Thyroid gland (tissue), 4 donors: Measurements from ENCODE around the gene NOTCH3. TPM values are rescaled to one million over a fixed set of nuclear protein-coding genes. Genes with fewer than 3 reads are reported as not detected.

Experiments
- DNase-seq, 2 donors: peaks; one replicate each; pipeline ENCODE4 v3.0.0-alpha.2; 2019
- H3K27ac ChIP-seq, 3 donors: fragments of 200-600 bp; sonication (generic); 1 replicate in 2 of 3; 2 replicates in 1 of 3; pipeline ENCODE4 v1.5.1; 2016 to 2019; ENCODE audit warnings: mild to moderate bottlenecking in 1 of 3, moderate library complexity in 1 of 3
- H3K27me3 ChIP-seq: fragments of 200-600 bp; sonication (generic); one replicate; pipeline ENCODE4 v1.5.1; 2019
- H3K36me3 ChIP-seq, 2 donors: fragments of 200-600 bp; sonication (generic); one replicate each; pipeline ENCODE4 v1.5.1; 2016 to 2019
- H3K4me1 ChIP-seq, 2 donors: fragments of 200-600 bp; sonication (generic); one replicate each; pipeline ENCODE4 v1.5.1; 2017 to 2019
- H3K4me3 ChIP-seq, 3 donors: fragments of 200-600 bp; sonication (generic); replicated peaks in 1 of 3; 1 replicate in 2 of 3; 2 replicates in 1 of 3; pipeline ENCODE4 v1.5.1; 2016; ENCODE audit warnings: mild to moderate bottlenecking in 1 of 3
- H3K9me3 ChIP-seq: fragments of 200-600 bp; sonication (generic); one replicate; pipeline ENCODE4 v1.5.1; 2017
- CTCF ChIP-seq, 6 experiments: fragments of 200-600 bp in 3 of 6; fragments of 450-650 bp in 3 of 6; sonication (generic) in 3 of 6; IDR thresholded peaks; one replicate each; pipeline ENCODE4 v1.5.1; 2016 to 2019; ENCODE audit warnings: antibody characterized with exemption in 6 of 6, mild to moderate bottlenecking in 2 of 6, inconsistent platforms in 1 of 6, moderate library complexity in 1 of 6
- POLR2A ChIP-seq, 2 donors: fragments of 450-650 bp; IDR thresholded peaks; one replicate each; pipeline ENCODE4 v1.6.1; 2017; ENCODE audit warnings: antibody characterized with exemption in 2 of 2, mild to moderate bottlenecking in 2 of 2, moderate library complexity in 1 of 2
- WGBS, 2 donors: methylation state at CpG; one replicate each; pipeline ENCODE4 v1.1.5; 2017; 5-methylcytosine and 5-hydroxymethylcytosine counted together
- intact Hi-C: fragments of 100-400 bp; cut with DNase I; formaldehyde crosslinking; loops from one replicate; pipeline ENCODE4 v1.15.1; 2023
- total RNA-seq, 4 donors: library from RNA; depleted of rRNA; stranded (reverse); fragments of >200 nt; gene quantifications; one replicate each; pipeline ENCODE4 v1.2.3, GENCODE V29; 2016

Gene NOTCH3
- total RNA-seq, 4 donors from 2014 or later: 10.9 to 53.9 (median 20.0) TPM

GRCh38 chr19:15210323-15210781 lies 9.6 kb upstream of the NOTCH3 start:
- H3K27me3 ChIP-seq: no peaks in the 10 kb centered on the region
- H3K4me1 ChIP-seq: peaks cover 0 to 11% of the 10 kb centered on the region in 2 donors
- intact Hi-C loops: no loop called here
- H3K9me3 ChIP-seq: no peaks in the 10 kb centered on the region
- H3K4me3 ChIP-seq: no peak overlapping the region
- TF ChIP-seq POLR2A (IDR thresholded peaks at IDR 0.05): no peak
- no peak for TF ChIP-seq CTCF (IDR thresholded peaks at IDR 0.05)
- peak overlapping the region in 1 of 3 donors; percentile 5 for H3K27ac ChIP-seq
- 66 to 67% methylated on average over 5 of the region's 5 CpGs for WGBS, 2 donors
- no peaks in the 10 kb centered on the region for H3K36me3 ChIP-seq
- DNase-seq: peak; percentile 12 to 22

GRCh38 chr19:15201374-15202023 lies 704 bp upstream of the NOTCH3 start:
- 82 to 86% methylated on average over 18 of the region's 18 CpGs for WGBS, 2 donors
- no peaks in the 10 kb centered on the region for H3K9me3 ChIP-seq
- no peaks in the 10 kb centered on the region for H3K27me3 ChIP-seq
- DNase-seq: no peak
- H3K27ac ChIP-seq: no peak overlapping the region
- no peak overlapping the region for H3K4me3 ChIP-seq
- TF ChIP-seq POLR2A (IDR thresholded peaks at IDR 0.05) (no peak), CTCF (IDR thresholded peaks at IDR 0.05) (no peak)
- peaks cover 8 to 15% of the 10 kb centered on the region in 2 donors for H3K4me1 ChIP-seq
- H3K36me3 ChIP-seq: no peaks in the 10 kb centered on the region
- intact Hi-C loops: no loop called here

GRCh38 chr19:15199661-15200552 lies 888 bp downstream of the NOTCH3 start:
- Histone ChIP-seq H3K9me3 (no peaks in the 10 kb centered on the region), H3K4me3 (peak overlapping the region in 1 of 3 donors; percentile 52), H3K27ac (peak overlapping the region; percentile 49 to 79 (median 62)), H3K27me3 (no peaks in the 10 kb centered on the region), H3K4me1 (peaks cover 12 to 20% of the 10 kb centered on the region in 2 donors), H3K36me3 (no peaks in the 10 kb centered on the region)
- WGBS, 2 donors: 11% methylated on average over 3 of the region's 82 CpGs; no CpG with 5 or more reads in 1 of the 2 donors
- no peak for TF ChIP-seq CTCF (IDR thresholded peaks at IDR 0.05)
- TF ChIP-seq POLR2A (IDR thresholded peaks at IDR 0.05): no peak
- DNase-seq: peak; percentile 34 to 51
- intact Hi-C loops: no loop called here

GRCh38 chr19:15198951-15199660 lies 1.7 kb downstream of the NOTCH3 start:
- H3K27me3 ChIP-seq: no peaks in the 10 kb centered on the region
- intact Hi-C loops: no loop called here
- no peaks in the 10 kb centered on the region for H3K9me3 ChIP-seq
- no peak for DNase-seq
- no peaks in the 10 kb centered on the region for H3K36me3 ChIP-seq
- peaks cover 12 to 20% of the 10 kb centered on the region in 2 donors for H3K4me1 ChIP-seq
- 80% methylated on average over 12 to 15 of the region's 15 CpGs for WGBS, 2 donors
- no peak overlapping the region for H3K27ac ChIP-seq
- TF ChIP-seq CTCF (IDR thresholded peaks at IDR 0.05) (no peak), POLR2A (IDR thresholded peaks at IDR 0.05) (no peak)
- peak overlapping the region in 1 of 3 donors; percentile 52 for H3K4me3 ChIP-seq
